ENCODE measurements around the gene CRYGC.

Gene CRYGC

GRCh38 chr2:208129744-208130711, at the start of gene CRYGC:
Gene CRYGC (minus strand): TSS chr2:208129828. CDS start chr2:208129792, 36 bp downstream.
- in situ Hi-C loops (cut with MboI; ENCODE audit: low sequenced_read_pairs) = no loop called here

GRCh38 chr2:208179028-208179609, 49.5 kb upstream of the CRYGC start:
- in situ Hi-C loops (cut with MboI; ENCODE audit: low sequenced_read_pairs) = no loop called here

- in situ Hi-C loops (cut with MboI; ENCODE audit: low sequenced_read_pairs) = no loop called here
These were observed 46.2 kb upstream of the CRYGC start for GRCh38 chr2:208175840-208176153.

- in situ Hi-C loops (cut with MboI; ENCODE audit: low sequenced_read_pairs) = no loop called here
These were observed 45.6 kb upstream of the CRYGC start for GRCh38 chr2:208175069-208175839.

GRCh38 chr2:208174144-208174543, 44.5 kb upstream of the CRYGC start:
- in situ Hi-C loops (cut with MboI; ENCODE audit: low sequenced_read_pairs) = no loop called here

- in situ Hi-C loops (cut with MboI; ENCODE audit: low sequenced_read_pairs) = no loop called here
These were observed 42.5 kb upstream of the CRYGC start for GRCh38 chr2:208172125-208172524.

GRCh38 chr2:208164951-208165755, 35.5 kb upstream of the CRYGC start:
- in situ Hi-C loops (cut with MboI; ENCODE audit: low sequenced_read_pairs) = no loop called here

- in situ Hi-C loops (cut with MboI; ENCODE audit: low sequenced_read_pairs) = no loop called here
These were observed 33.9 kb upstream of the CRYGC start, which contains the start of gene CRYGA for GRCh38 chr2:208163489-208163888. Gene CRYGA (minus strand): TSS chr2:208163589. CDS start chr2:208163556, 33 bp downstream.

- in situ Hi-C loops (cut with MboI; ENCODE audit: low sequenced_read_pairs) = no loop called here
These were observed 26.8 kb upstream of the CRYGC start for GRCh38 chr2:208156439-208156838.

- in situ Hi-C loops (cut with MboI; ENCODE audit: low sequenced_read_pairs) = no loop called here
These were observed 23.5 kb upstream of the CRYGC start for GRCh38 chr2:208153156-208153555.

- in situ Hi-C loops (cut with MboI; ENCODE audit: low sequenced_read_pairs) = no loop called here
These were observed 21.3 kb upstream of the CRYGC start for GRCh38 chr2:208150956-208151355.

GRCh38 chr2:208150094-208150493, 20.5 kb upstream of the CRYGC start:
- in situ Hi-C loops (cut with MboI; ENCODE audit: low sequenced_read_pairs) = no loop called here

- in situ Hi-C loops (cut with MboI; ENCODE audit: low sequenced_read_pairs) = no loop called here
These were observed 19.2 kb upstream of the CRYGC start for GRCh38 chr2:208148803-208149202.

GRCh38 chr2:208147759-208148158, 18.1 kb upstream of the CRYGC start:
- in situ Hi-C loops (cut with MboI; ENCODE audit: low sequenced_read_pairs) = no loop called here

GRCh38 chr2:208147008-208147407, 17.4 kb upstream of the CRYGC start:
- in situ Hi-C loops (cut with MboI; ENCODE audit: low sequenced_read_pairs) = no loop called here

- in situ Hi-C loops (cut with MboI; ENCODE audit: low sequenced_read_pairs) = no loop called here
These were observed 16.4 kb upstream of the CRYGC start, which contains the start of gene CRYGB for GRCh38 chr2:208146006-208146405. Gene CRYGB (minus strand): TSS chr2:208146158. CDS start chr2:208146120, 38 bp downstream.

- in situ Hi-C loops (cut with MboI; ENCODE audit: low sequenced_read_pairs) = no loop called here
These were observed 13.5 kb upstream of the CRYGC start for GRCh38 chr2:208142925-208143799.

- in situ Hi-C loops (cut with MboI; ENCODE audit: low sequenced_read_pairs) = no loop called here
These were observed 12.8 kb upstream of the CRYGC start for GRCh38 chr2:208142240-208142924.

GRCh38 chr2:208139447-208139846, 9.8 kb upstream of the CRYGC start:
- in situ Hi-C loops (cut with MboI; ENCODE audit: low sequenced_read_pairs) = no loop called here

Measured in HL-60/S4 (cell line).